Astrocyte (in vitro differentiated cells and primary cell): ENCODE measurements around the gene STARD3NL. TPM values are rescaled to one million over a fixed set of nuclear protein-coding genes. Genes with fewer than 3 reads are reported as not detected.

ENCODE experiments used
- DNase-seq: peaks from one replicate; pipeline ENCODE4 v3.0.0-alpha.2; 2010; ENCODE audit warnings: low read depth
- FAIRE-seq: peaks from 2 replicates; lab custom pipeline; 2011; peaks lifted over from hg19 to GRCh38; lab: Jason Lieb, UNC
- H2AFZ ChIP-seq: 2 replicates; pipeline ENCODE4 v1.6.0; 2012; ENCODE audit warnings: low read depth, low read length, inconsistent platforms
- H3K27ac ChIP-seq: 2 replicates; pipeline ENCODE4 v1.5.1; 2011; ENCODE audit warnings: low read depth, low read length, inconsistent platforms
- H3K27me3 ChIP-seq: 2 replicates; pipeline ENCODE4 v1.6.0; 2011; ENCODE audit warnings: low read length, inconsistent platforms; ENCODE audit not compliant: insufficient read depth
- H3K36me3 ChIP-seq: 2 replicates; pipeline ENCODE4 v1.5.1; 2011; ENCODE audit warnings: low read length, inconsistent platforms; ENCODE audit not compliant: insufficient read depth
- H3K4me1 ChIP-seq: 2 replicates; pipeline ENCODE4 v1.5.1; 2011; ENCODE audit warnings: low read length, inconsistent platforms; ENCODE audit not compliant: insufficient read depth
- H3K4me2 ChIP-seq: 2 replicates; pipeline ENCODE4 v1.6.0; 2012; ENCODE audit warnings: low read length, inconsistent platforms
- H3K4me3 ChIP-seq: 2 replicates; pipeline ENCODE4 v1.5.1; 2011; ENCODE audit warnings: low read depth, mild to moderate bottlenecking, low read length, inconsistent platforms; ENCODE audit not compliant: insufficient read depth
- H3K79me2 ChIP-seq: 2 replicates; pipeline ENCODE4 v1.6.0; 2012; ENCODE audit warnings: mild to moderate bottlenecking, low read length, inconsistent platforms; ENCODE audit not compliant: insufficient read depth
- H3K9ac ChIP-seq: 2 replicates; pipeline ENCODE4 v1.6.0; 2012; ENCODE audit warnings: mild to moderate bottlenecking, low read length, inconsistent platforms
- H3K9me3 ChIP-seq: 2 replicates; pipeline ENCODE4 v1.5.1; 2012; ENCODE audit warnings: low read depth, mild to moderate bottlenecking, low read length, inconsistent platforms; ENCODE audit not compliant: insufficient read depth
- H4K20me1 ChIP-seq: 2 replicates; pipeline ENCODE4 v1.6.0; 2012; ENCODE audit warnings: low read length, inconsistent platforms; ENCODE audit not compliant: insufficient read depth
- H3K27ac Mint-ChIP-seq: one replicate; pipeline ENCODE4 v1.8.0; 2021; ENCODE audit warnings: mild to moderate bottlenecking, mixed read lengths; ENCODE audit not compliant: unreplicated experiment
- H3K27me3 Mint-ChIP-seq: one replicate; pipeline ENCODE4 v1.8.0; 2021; ENCODE audit warnings: low read depth, mixed read lengths; ENCODE audit not compliant: unreplicated experiment
- H3K36me3 Mint-ChIP-seq: one replicate; pipeline ENCODE4 v1.8.0; 2021; ENCODE audit warnings: low read depth, mixed read lengths; ENCODE audit not compliant: unreplicated experiment
- H3K4me1 Mint-ChIP-seq: one replicate; pipeline ENCODE4 v1.8.0; 2021; ENCODE audit warnings: low read depth, mixed read lengths; ENCODE audit not compliant: unreplicated experiment
- H3K4me3 Mint-ChIP-seq: one replicate; pipeline ENCODE4 v1.8.0; 2021; ENCODE audit warnings: mild to moderate bottlenecking, moderate library complexity, mixed read lengths; ENCODE audit not compliant: unreplicated experiment
- H3K9me3 Mint-ChIP-seq: one replicate; pipeline ENCODE4 v1.8.0; 2021; ENCODE audit warnings: mild to moderate bottlenecking, mixed read lengths; ENCODE audit not compliant: unreplicated experiment
- EZH2 ChIP-seq: IDR thresholded peaks from 2 replicates; pipeline ENCODE4 v1.6.1; 2012; ENCODE audit warnings: mild to moderate bottlenecking, low read length, inconsistent platforms; ENCODE audit not compliant: insufficient read depth
- total RNA-seq: library from RNA; stranded (reverse); gene quantifications from 2 replicates; pipeline ENCODE4 v1.2.1, GENCODE V29; 2021
- TF ChIP-seq, protein P1 (sequence below): IDR thresholded peaks from 2 replicates; pipeline ENCODE4 v1.5.1; 2011; ENCODE audit warnings: low read depth, mild to moderate bottlenecking, inconsistent platforms, low read length, moderate library complexity; ENCODE audit not compliant: insufficient read depth

STARD3NL gene
- total RNA-seq, 1 donor from 2014 or later = 85.8 TPM

DNA sequence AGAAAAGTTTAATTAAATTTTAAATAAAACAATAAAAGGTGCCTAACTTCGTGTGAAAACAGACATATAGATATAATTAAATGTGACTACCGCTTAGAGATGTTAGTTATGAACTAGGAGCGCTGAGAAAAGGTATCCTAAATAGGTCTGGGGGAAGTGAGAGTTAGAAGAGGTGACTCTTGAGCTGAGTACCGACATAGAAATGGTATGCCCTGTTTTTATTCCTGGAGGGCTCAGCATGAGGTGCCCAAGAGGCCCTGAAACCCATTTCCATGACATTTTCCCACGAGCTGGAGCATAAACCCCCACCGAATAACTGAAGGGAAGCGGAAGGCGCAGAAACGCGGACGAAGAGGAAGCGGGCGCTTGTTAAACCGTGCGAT is 433 bp upstream of the STARD3NL start:
- peak overlapping the region; percentile 97 for H3K4me3 Mint-ChIP-seq
- TF ChIP-seq, protein P1, sequence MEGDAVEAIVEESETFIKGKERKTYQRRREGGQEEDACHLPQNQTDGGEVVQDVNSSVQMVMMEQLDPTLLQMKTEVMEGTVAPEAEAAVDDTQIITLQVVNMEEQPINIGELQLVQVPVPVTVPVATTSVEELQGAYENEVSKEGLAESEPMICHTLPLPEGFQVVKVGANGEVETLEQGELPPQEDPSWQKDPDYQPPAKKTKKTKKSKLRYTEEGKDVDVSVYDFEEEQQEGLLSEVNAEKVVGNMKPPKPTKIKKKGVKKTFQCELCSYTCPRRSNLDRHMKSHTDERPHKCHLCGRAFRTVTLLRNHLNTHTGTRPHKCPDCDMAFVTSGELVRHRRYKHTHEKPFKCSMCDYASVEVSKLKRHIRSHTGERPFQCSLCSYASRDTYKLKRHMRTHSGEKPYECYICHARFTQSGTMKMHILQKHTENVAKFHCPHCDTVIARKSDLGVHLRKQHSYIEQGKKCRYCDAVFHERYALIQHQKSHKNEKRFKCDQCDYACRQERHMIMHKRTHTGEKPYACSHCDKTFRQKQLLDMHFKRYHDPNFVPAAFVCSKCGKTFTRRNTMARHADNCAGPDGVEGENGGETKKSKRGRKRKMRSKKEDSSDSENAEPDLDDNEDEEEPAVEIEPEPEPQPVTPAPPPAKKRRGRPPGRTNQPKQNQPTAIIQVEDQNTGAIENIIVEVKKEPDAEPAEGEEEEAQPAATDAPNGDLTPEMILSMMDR = no peak
- no peak for TF ChIP-seq EZH2

DNA sequence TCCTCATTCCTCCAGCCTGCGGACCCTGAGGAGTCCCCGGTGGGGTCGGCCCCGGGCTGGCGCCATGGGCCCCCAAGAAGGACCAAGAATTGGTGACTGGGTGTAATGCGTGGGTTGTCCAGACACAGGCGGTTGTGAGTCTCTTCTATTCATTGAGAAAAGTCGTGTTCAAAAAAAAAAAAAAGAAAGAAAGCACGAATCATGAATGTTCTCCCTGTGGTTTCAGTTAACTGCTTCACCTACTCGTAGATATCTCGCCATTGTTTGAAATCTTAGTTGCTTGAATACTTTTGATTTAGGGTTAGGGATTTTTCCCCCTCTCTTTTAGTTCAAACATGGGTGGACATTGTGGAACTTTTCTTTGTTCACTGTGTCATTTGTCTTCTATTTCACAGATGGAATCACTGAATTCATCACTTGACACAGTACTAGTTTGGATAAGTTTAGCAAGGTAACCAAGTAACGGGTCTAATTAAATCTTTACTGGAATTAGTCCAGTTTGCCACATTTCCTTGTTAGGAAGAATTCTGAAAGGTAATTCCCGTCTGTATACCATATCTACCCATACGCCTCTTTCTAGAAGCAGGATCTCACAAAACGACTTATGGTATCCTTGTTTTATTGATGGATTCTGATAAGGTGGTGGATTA is 775 bp downstream of the STARD3NL start:
- H3K4me3 Mint-ChIP-seq = peak overlapping the region; percentile 97
- Histone ChIP-seq H3K9me3 (no peaks in the 10 kb centered on the region), H2AFZ (peak overlapping the region; percentile 76), H3K4me3 (peak overlapping the region; percentile 89), H4K20me1 (peaks cover 26% of the 10 kb centered on the region), H3K4me2 (peak overlapping the region; percentile 87), H3K79me2 (peaks cover 57% of the 10 kb centered on the region), H3K27ac (peak overlapping the region; percentile 94), H3K4me1 (peaks cover 18% of the 10 kb centered on the region), H3K36me3 (no peaks in the 10 kb centered on the region), H3K27me3 (no peaks in the 10 kb centered on the region), H3K9ac (peak overlapping the region; percentile 95)
- H3K36me3 Mint-ChIP-seq = no peaks in the 10 kb centered on the region
- TF ChIP-seq, protein P1 = peak; percentile 3
- TF ChIP-seq EZH2 = no peak
- H3K9me3 Mint-ChIP-seq = no peaks in the 10 kb centered on the region
- H3K4me1 Mint-ChIP-seq = peaks cover 22% of the 10 kb centered on the region
- peak; percentile 67 for FAIRE-seq
- H3K27ac Mint-ChIP-seq = peak overlapping the region; percentile 62
- peak; percentile 56 for DNase-seq
- no peaks in the 10 kb centered on the region for H3K27me3 Mint-ChIP-seq

More for the DNA sequence above, 433 bp upstream of the STARD3NL start:
- peak overlapping the region; percentile 65 for H2AFZ ChIP-seq
- Mint-ChIP-seq H3K27ac (peak overlapping the region; percentile 93), H3K4me1 (peaks cover 21% of the 10 kb centered on the region), H3K27me3 (no peaks in the 10 kb centered on the region), H3K36me3 (no peaks in the 10 kb centered on the region), H3K9me3 (no peaks in the 10 kb centered on the region)
- peak overlapping the region; percentile 95 for H3K9ac ChIP-seq
- no peaks in the 10 kb centered on the region for H3K9me3 ChIP-seq
- H3K4me2 ChIP-seq = peak overlapping the region; percentile 87
- no peak for FAIRE-seq
- H3K27ac ChIP-seq = peak overlapping the region; percentile 94
- DNase-seq = no peak
- H3K36me3 ChIP-seq = no peaks in the 10 kb centered on the region
- no peaks in the 10 kb centered on the region for H3K27me3 ChIP-seq
- peaks cover 18% of the 10 kb centered on the region for H4K20me1 ChIP-seq
- peaks cover 18% of the 10 kb centered on the region for H3K4me1 ChIP-seq
- H3K79me2 ChIP-seq = peaks cover 45% of the 10 kb centered on the region
- peak overlapping the region; percentile 89 for H3K4me3 ChIP-seq

DNA sequence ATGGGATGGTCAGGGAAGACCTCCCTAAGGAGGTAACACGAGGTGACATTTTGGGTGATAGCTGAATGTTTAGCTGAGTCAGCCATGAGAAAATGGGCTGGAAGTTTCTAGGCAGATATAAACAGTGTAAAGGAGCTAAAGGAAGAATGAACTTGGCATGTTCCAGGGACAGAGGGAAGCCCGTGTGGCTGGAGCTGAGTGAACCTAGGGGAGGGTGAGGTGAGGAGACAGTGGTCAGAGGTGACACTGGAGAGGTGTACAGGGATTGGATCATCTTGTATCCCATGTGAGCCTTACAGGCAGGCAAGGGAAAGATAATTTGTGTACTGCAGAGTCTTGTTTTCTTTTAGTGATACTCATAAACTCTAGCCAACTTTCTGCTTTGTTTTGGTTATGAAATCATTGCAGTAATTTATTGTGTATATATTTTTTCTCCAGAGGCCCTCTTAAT is 1.8 kb downstream of the STARD3NL start:
- Histone ChIP-seq H3K4me2 (peak overlapping the region; percentile 87), H3K36me3 (no peaks in the 10 kb centered on the region), H3K4me1 (peaks cover 18% of the 10 kb centered on the region), H3K79me2 (peaks cover 64% of the 10 kb centered on the region), H3K4me3 (peak overlapping the region; percentile 89), H4K20me1 (peaks cover 32% of the 10 kb centered on the region), H3K27me3 (no peaks in the 10 kb centered on the region), H2AFZ (no peak overlapping the region), H3K9me3 (no peaks in the 10 kb centered on the region), H3K9ac (peak overlapping the region; percentile 95), H3K27ac (no peak overlapping the region)
- Mint-ChIP-seq H3K4me3 (peak overlapping the region; percentile 97), H3K36me3 (peaks cover 4% of the 10 kb centered on the region), H3K4me1 (peaks cover 22% of the 10 kb centered on the region), H3K27ac (peak overlapping the region; percentile 62), H3K27me3 (no peaks in the 10 kb centered on the region), H3K9me3 (no peaks in the 10 kb centered on the region)
- TF ChIP-seq EZH2 = no peak
- TF ChIP-seq, protein P1 = no peak
- DNase-seq (no peak), FAIRE-seq (no peak)
